ENCODE data around the gene PHKA2.

The PHKA2 gene

DNA sequence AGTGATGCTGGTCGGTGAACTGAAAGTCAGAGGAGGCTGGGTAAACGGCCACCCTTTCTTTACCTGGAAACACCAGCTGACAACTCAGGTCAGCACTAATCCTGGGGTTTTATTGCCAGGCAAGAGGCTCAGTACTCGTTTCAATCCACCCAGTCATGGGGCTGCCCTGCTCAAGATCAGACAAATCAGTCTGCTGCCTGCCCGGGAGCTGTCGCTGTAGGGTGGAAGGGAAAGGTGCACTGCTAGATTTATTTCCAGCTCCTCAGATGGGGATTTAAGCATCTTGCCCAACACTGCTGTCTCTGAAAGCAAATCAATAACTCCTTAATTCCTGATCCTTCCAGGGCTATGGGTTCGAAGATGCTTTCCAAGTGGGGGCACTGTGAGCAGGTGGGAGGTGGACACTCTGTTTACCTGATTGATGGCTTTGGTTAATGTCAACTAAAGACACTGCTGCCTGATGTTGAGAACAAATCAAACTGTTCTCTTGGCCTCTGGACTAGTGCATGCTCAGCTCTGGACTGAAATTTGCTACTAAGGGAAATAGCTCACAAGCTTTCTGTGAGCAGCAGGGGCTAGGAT is 59.3 kb downstream of the PHKA2 start:
- no peak for DNase-seq

- DNase-seq, result no peak
Measured at GRCh38 chrX:18920566-18920965, 63.3 kb downstream of the PHKA2 start.

- DNase-seq, result no peak
Measured at GRCh38 chrX:18920079-18920478, 63.8 kb downstream of the PHKA2 start.

DNA sequence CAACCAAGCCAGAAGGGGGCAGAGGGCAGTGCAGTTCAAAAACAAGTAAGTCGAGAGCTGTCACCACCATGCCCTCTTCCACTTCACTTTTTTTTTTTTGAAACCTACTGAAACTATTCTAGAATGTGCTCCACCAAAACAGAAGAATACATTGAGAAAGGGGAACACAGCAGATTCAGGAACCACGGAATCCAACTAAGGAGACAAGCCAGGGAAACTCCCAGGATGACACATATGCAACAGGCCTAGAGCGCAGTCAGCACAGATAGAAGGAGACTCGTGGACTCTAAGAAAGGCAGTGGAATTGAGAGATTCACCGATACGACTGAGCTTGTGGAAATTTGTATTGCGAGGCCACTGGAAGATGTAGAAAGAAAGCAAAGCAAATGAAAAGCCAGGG is 66.1 kb downstream of the PHKA2 start:
- DNase-seq, result no peak

GRCh38 chrX:18906286-18906685 is 77.6 kb downstream of the PHKA2 start:
- no peak for DNase-seq

- no peak for DNase-seq
Measured at GRCh38 chrX:18900401-18900976, 83.4 kb downstream of the PHKA2 start.

GRCh38 chrX:18899796-18900380 is 84.0 kb downstream of the PHKA2 start:
- no peak for DNase-seq

DNA sequence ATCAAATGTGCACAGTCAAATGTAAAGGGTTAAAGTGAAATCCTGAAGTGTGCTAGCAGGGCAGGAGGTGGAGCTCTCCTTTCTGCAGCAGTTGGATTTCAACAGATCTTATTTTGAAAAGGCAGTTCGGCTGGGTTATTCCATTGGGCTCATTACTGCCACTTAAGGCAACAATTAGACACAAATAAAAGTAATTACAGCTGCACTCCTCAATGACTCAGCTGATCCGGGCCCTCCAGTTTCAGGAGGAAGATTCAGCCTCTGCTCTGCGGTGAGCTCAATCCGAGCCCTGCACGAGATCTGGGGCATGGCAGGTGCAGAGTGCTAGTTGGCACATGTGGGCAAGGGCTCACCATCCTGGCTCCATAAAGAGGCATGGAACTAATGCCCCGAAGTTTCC is 85.4 kb downstream of the PHKA2 start:
- DNase-seq, result no peak

- DNase-seq, result no peak
Measured at GRCh38 chrX:18898091-18898490, 85.8 kb downstream of the PHKA2 start.

- no peak for DNase-seq
Measured at GRCh38 chrX:18897611-18898010, 86.3 kb downstream of the PHKA2 start.

DNA sequence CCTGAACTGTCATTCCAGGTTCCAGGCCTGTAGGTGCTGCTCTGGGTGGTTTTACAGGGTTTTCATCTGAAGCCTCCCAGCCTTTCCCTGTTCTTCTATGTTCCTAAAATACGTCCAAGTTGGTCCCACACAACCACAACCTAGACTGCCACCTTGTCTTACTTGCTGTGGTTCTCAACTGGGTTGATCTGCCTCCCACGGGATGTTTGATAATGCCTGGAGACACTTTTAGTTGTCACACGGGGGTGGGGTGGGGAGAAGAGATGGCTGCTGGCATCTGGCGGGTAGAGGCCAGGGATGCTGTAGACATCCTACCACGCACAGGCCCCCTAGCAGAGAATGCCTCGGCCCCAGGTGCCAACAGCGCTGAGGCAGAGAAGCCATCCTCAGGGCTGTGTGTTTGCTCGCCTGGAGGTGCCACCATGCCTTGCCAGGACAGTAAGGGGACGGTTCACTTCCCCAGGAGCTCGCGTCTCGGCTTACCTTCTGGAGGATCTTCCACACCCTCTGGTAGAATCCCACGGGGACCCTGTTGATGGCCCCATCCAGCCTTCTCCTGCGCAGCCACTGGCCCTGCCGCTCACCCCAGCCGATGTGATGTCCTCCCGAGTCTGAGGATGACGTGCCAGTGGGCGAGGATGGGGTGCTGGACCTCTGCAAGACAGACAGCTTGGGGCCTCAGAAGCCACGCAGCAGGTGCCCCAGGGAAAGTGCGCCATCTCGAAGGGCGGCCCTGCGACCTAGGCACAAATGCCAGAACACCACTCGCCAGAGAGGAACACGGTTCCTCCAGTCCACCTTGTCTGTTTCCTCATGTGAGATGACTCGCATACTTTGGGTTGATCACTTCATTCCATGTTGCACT is 87.0 kb downstream of the PHKA2 start:
- no peak for DNase-seq

GRCh38 chrX:18895189-18895951 is 88.5 kb downstream of the PHKA2 start:
- DNase-seq, result no peak

- DNase-seq, result no peak
Measured at GRCh38 chrX:18894156-18894555, 89.8 kb downstream of the PHKA2 start.

GRCh38 chrX:18893536-18893935 is 90.4 kb downstream of the PHKA2 start:
- no peak for DNase-seq

- DNase-seq, result no peak
Measured at GRCh38 chrX:18892899-18893298, 91.0 kb downstream of the PHKA2 start.

DNA sequence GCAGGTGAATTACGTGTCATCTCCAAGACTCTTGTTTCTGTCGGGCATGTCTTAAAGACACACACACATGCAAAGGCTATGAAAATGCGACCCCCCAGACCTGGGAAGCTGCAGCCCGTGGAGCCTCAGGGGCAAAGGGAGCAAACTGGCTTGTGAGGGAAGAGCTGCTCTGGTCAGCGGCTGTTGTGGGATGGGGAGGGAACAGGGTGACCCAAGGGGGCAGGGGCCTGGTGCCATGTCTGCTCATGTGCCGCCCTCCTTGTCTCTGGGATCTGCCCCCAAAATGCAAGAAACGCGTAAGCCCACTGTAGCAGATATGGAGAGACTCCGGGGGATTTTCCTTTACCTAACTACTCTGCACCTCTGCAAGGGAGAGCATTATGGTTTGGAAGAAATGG is 92.4 kb downstream of the PHKA2 start:
- no peak for DNase-seq

DNA sequence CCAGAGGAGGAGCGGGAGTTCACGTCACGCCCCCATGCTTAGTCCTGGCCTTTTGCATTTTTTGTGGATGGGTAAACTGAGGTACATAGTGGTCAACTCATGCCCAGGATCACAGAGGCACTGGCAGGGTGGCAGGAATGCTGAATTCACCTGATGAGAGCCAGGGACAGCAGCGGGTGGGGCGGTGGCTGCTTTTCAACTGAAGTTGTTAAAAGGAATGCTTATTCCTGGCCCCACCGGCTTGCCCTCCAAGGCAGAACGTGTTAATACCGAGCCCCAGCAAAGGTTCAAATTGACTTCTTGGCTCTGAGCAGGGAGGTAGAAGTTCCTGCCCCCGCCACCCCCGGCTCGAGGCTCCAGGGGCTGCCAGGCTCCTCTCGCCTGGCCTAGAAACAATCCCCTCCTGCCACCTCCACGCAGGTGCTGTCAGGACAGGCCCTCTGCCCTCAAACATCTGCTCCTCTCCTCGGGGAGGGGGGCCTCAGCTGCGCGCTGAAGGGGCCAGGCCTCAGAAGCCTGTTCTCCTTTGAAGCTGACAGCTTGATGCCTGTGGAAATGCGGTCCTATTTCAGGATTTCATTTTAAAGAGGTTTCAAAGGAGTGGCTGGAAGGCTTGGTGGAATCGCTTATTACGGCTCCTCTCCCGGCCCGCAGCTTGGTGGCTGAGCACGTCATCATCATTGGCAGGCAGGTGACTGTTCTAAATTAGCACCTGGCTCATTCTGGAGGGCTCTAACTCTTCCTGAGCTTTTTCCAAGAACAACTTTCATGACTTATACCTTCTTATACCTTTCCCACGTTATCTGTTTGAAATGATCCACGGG is 93.0 kb downstream of the PHKA2 start:
- DNase-seq, result peak in 1 of 2 experiments; percentile 4

- no peak for DNase-seq
Measured at GRCh38 chrX:18890049-18890381, 93.9 kb downstream of the PHKA2 start.

GRCh38 chrX:18889346-18890048 is 94.4 kb downstream of the PHKA2 start:
- DNase-seq, result no peak

- no peak for DNase-seq
Measured at GRCh38 chrX:18888281-18888680, 95.6 kb downstream of the PHKA2 start.

DNA sequence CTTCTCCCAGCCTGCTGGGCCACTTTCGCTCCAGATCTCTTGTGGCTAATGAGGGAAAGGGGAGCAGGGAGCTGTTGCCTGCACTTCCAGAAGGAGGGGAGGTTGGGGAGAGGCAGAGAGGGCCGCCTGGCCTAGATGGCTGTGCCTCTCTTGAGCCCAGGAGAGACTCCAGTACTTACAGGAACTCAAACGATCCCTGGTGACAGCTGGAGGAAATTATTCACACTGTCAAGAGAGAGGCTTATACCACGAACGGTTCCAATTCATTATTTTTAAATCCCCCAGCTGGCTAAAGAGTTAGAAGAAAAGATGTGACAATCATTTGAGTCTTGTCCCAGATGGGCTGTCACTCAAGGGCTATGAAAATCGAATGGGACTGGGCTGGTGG is 96.1 kb downstream of the PHKA2 start:
- DNase-seq, result no peak
